IMR-90 (cell line): ENCODE results near the gene CABP7.

Experiments used
- CHD1 ChIP-seq: IDR thresholded peaks from 2 replicates; pipeline ENCODE4 v1.6.1; 2012; ENCODE audit warnings: low read depth, low read length, improper control_type of control experiment
- POLR2A ChIP-seq: IDR thresholded peaks from 2 replicates; pipeline ENCODE4 v1.6.1; 2012; ENCODE audit warnings: mild to moderate bottlenecking, low read depth, low read length
- RCOR1 ChIP-seq: IDR thresholded peaks from 2 replicates; pipeline ENCODE4 v1.6.1; 2012; ENCODE audit warnings: mild to moderate bottlenecking, low read length, improper control_type of control experiment; ENCODE audit not compliant: insufficient replicate concordance
- RFX5 ChIP-seq: IDR thresholded peaks from 2 replicates; pipeline ENCODE4 v1.8.0; 2012; ENCODE audit warnings: low read depth, mild to moderate bottlenecking, low read length, moderate library complexity
- TF ChIP-seq, protein P1 (sequence below): conservative IDR thresholded peaks from 2 replicates; pipeline ENCODE4 v1.5.1; 2012; ENCODE audit warnings: mild to moderate bottlenecking, low read depth, low read length, improper control_type of control experiment
- TF ChIP-seq, protein P2 (sequence below): fragments of 150-350 bp; IDR thresholded peaks from 2 replicates; pipeline ENCODE4 v1.6.1; 2017; ENCODE audit warnings: mild to moderate bottlenecking, antibody characterized with exemption, low read length, low read depth

DNA sequence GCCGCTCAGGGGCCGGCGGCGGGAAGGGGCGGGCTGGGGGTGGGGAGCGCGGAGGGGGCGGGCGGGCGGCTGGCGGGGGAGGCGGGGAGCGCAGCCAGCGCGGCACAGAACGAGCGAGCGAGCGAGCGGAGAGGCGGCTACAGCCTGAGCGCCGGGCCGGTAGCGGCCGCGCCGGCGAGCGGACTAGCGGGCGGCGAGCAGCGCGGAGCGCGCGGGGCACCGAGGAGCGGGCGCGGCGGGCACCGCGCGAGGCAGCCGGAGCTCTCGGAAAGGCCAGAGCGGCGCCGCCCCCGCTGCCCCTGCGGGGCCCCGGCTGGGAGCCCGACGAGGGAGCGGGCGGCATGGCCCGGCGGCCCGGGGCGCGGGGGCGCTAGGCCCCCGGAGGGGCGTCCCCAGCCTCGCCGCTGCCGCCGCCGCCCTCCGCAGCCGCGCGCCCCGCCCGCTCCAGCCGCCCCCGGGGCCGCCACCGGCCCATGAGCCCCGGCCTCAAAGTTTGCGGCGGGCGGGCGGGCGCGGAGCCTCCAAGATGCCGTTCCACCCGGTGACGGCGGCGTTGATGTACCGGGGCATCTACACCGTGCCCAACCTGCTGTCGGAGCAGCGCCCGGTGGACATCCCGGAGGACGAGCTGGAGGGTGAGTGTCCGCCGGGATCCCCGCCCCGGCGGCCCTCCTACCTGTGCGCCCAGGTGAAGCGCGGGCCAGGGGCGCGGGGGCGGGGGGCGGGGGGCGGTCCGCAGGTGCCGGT, at the start of gene CABP7:
- TF ChIP-seq RCOR1 = no peak
- TF ChIP-seq, protein P1, sequence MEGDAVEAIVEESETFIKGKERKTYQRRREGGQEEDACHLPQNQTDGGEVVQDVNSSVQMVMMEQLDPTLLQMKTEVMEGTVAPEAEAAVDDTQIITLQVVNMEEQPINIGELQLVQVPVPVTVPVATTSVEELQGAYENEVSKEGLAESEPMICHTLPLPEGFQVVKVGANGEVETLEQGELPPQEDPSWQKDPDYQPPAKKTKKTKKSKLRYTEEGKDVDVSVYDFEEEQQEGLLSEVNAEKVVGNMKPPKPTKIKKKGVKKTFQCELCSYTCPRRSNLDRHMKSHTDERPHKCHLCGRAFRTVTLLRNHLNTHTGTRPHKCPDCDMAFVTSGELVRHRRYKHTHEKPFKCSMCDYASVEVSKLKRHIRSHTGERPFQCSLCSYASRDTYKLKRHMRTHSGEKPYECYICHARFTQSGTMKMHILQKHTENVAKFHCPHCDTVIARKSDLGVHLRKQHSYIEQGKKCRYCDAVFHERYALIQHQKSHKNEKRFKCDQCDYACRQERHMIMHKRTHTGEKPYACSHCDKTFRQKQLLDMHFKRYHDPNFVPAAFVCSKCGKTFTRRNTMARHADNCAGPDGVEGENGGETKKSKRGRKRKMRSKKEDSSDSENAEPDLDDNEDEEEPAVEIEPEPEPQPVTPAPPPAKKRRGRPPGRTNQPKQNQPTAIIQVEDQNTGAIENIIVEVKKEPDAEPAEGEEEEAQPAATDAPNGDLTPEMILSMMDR = no peak
- TF ChIP-seq, protein P2, sequence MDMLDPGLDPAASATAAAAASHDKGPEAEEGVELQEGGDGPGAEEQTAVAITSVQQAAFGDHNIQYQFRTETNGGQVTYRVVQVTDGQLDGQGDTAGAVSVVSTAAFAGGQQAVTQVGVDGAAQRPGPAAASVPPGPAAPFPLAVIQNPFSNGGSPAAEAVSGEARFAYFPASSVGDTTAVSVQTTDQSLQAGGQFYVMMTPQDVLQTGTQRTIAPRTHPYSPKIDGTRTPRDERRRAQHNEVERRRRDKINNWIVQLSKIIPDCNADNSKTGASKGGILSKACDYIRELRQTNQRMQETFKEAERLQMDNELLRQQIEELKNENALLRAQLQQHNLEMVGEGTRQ = no peak
- no peak for TF ChIP-seq CHD1
- no peak for TF ChIP-seq RFX5
- TF ChIP-seq POLR2A = no peak
